Measurements from ENCODE around the gene MDP1.

MDP1 gene

DNA sequence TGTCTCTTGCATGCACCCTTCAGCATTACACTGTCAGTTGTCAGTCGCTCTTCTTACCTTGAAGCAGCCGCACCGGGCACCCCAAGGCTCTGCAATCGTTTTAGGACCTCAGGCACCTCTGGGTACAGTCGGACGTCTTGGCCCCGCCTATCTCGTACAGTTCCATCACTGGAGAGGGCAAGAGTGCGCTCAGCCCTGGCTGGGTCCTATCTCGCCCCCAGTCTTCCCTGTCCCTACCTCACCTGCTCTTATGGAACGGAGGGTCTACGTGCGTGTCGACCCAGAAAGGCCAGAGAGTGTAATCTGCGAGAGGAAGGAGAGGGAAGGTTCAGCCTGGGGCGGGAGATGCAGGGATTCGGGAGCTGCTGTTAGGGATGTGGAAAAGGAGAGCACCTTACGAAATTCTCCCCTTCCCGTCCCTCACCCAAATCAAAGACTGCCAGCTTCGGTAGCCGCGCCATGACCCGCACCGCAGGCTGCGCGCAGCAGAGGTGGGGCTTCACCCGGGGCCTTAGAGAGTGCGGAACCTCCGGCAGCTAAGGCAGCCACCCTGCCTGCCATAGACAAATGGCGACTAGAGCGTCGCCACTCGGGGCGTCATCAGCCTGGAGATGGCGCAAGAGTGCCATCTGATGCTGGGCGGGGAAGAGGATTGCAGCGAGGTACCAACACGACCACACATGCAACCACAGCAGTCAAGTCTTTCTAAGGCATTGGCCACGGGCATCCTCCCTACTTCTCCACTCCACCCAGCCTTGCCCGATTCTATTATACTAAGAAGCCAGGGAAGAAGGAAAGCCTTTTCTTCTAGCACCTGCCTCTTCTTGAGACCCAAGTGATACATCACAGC lies at the start of gene MDP1:
Gene MDP1 (minus strand): TSS at position 572 of the 850 bp plus-strand sequence. CDS start 111 bp downstream, at position 461.
- peak; percentile 93 for DNase-seq (ENCODE audit: low spot score)

DNA sequence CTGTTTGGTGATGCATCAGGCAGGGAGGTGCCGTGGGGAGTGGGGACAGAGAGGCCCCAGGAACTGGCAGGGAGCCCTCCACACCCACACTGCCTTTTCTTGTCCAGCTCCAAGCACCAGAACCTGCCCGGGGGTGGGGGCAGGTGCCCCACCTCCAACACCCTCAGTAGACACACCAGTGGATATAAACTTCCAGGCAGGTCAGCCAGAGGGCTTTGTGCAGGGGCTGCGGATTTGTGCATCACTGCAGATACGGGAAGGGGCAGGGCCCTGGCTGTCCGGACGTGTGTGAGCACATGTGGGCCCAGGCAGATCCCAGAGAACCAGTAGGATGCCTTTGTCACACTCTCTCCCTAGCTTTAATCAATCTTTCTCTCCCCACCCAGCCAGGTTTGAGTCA lies 48.4 kb upstream of the MDP1 start:
- no peak for DNase-seq (ENCODE audit: low spot score)

DNA sequence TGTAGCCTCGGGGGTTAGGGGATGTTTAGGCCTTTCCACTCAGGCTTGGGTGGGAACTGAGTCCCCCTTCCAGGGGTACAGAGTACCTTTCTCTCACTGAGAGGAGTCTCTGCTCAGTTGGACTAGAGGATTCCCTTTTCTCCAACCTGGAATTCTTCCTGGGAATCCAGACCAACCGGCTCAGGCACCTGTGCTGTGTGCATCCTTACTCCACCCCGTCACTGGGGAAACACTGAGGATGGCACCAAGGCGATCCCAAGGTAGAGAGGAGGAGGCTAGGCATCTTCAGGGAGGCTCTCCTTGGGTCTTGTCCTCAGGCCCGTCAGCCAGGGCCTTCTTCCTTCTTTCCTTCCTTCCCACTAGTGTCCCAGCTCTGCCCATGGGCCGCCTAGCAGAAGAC lies 48.0 kb upstream of the MDP1 start:
- DNase-seq (ENCODE audit: low spot score): no peak

DNA sequence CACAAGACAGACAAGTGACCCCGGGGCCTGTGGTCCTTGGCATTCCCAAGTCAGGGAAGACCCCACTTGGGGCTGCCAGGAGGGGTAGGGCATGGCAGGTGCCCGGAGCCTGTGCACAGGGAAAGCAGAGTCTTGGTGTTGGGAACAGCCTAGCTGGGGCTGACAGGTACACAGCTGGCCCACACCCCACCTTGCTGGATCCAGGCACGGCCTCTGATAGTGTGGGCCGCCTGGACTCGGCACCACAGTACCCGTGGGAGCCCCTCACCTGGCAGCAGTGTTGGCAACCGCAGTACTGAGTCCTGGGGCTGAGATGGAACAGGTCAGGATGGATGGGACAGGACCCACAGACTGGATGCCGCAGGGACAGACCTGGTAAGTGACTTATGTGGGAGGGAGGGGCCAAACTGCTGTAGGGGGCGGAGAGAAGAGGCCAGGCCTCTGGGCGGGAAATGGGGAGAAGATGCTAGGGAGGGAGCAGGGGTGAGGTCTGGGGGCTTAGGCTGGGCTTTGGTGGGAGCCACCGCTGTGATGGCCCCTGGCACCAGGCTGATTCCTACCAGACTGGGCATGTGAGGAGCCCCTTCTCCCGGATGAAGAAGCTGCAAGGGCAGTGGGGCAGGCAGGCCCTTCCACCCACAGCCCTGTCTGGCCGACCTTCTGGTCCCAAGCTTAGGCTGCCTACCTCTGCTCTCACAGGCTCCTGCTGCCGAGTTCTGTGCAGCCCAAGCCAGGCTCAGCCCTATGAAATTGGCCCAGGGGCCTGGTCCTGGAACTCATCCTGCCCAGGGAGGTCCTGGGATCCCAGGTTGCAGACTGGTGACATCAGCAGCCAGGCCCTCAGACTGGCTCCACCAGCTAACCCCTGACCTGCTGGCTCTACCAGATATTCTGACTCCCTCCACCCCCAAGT lies 47.2 kb upstream of the MDP1 start, which contains the start of gene TGM1:
Gene TGM1 (minus strand): TSS at position 357 of the 913 bp plus-strand sequence. CDS start 825 bp downstream, outside the sequence.
- no peak for DNase-seq (ENCODE audit: low spot score)

DNA sequence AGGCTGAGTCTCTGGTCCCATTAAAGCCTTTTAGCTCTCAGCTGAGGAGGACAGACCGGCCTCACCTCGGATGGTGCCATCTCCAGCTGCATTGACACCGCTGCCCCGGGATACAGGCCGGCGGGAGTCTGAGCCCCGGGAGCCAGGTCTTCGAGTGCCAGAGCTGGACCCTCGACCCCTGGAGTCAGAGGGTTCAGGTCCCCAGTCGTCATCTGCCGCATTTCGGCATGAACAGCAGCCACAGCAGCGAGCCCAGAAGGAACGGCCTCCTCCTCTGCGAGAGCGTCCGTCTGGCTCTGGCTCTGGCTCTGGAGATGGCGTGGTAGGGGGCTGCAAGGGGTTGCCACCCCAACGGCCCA lies 46.1 kb upstream of the MDP1 start:
- no peak for DNase-seq (ENCODE audit: low spot score)

DNA sequence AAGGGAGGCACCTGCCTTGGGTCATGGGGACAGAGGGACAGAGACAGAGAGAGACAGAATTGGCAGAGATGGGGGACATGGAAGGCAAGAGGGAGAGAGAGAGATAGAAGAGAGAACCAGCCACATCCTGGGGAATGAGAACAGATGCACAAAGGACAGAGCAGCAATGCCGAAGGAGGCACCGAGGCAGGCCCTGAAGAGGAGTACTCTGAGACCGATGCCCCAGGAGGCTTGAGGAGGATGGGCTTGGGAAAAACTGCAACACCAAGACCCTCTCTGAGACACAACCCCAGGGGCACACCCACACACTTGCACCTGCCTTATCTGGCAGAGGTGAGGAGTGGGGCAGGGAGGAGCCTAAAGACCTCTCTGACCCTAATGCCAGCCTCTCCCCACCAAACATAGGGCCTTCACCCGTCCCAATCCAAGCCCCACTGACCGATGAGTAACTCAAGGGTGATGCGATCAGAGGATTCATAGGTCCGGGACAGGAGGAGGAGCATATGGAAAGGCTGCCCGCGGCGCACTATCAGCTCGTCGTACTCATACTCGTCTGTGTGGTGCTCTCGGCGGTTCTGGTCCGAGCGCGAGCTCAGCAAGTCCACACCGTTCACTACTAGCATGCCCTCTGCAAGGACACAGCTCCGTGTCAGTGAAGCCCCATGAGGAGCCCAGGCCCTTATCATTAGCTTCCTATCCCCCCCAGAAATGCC lies 45.5 kb upstream of the MDP1 start:
- DNase-seq (ENCODE audit: low spot score): no peak

DNA sequence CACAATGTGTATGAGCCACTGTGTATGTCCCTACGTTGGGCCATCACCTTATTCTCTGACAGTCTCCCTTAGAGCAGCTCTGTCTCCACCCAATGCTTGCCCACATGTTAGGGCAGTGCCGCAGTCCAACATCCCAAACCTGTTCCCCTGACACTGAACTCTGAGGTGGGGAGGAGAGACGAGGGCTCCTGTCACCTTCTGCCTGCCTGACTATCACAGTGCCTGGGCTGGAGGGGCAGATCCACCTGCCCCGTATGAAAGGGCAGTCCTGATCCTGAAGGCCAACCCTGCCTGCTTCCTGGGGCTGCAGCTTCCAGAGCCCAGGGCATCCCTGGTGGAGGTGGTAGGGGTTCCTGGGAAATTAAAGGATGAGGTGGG lies 44.9 kb upstream of the MDP1 start:
- no peak for DNase-seq (ENCODE audit: low spot score)

DNA sequence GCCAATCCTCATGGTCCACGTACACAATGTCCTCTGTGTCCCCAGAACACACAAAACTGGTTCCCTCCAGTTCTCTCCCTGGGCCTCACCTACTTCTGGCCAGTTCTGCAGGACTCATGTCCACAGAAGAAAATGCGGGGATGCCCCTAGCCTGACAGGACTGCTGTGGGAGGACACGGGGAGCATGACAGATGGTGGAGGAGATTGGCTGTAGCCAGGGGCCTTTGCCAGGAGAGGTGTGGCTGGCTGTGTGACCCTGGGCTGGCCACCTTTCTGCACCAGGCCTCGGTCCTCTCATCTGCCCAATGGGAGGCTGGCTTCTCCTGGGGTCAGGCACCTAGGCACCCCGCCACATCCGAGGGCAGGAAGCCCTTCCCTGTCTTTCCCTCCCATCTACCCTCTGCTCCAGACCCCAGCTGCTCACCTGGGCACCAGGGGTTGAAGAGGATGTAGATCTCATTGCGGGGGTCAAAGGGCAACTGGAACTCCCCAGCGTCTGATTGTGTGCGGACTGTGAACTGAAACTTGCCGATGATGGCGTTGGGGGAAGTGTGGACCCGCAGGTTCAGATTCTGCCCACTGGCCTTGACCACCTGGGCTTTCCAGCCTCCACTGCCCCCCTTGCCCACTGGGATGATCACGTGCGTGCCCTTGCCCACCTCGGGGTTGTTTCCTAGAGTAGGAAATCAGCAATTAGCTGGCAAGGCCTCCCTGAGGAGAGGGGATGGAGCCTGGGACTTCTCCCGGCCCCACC lies 44.3 kb upstream of the MDP1 start:
- DNase-seq (ENCODE audit: low spot score): no peak

DNA sequence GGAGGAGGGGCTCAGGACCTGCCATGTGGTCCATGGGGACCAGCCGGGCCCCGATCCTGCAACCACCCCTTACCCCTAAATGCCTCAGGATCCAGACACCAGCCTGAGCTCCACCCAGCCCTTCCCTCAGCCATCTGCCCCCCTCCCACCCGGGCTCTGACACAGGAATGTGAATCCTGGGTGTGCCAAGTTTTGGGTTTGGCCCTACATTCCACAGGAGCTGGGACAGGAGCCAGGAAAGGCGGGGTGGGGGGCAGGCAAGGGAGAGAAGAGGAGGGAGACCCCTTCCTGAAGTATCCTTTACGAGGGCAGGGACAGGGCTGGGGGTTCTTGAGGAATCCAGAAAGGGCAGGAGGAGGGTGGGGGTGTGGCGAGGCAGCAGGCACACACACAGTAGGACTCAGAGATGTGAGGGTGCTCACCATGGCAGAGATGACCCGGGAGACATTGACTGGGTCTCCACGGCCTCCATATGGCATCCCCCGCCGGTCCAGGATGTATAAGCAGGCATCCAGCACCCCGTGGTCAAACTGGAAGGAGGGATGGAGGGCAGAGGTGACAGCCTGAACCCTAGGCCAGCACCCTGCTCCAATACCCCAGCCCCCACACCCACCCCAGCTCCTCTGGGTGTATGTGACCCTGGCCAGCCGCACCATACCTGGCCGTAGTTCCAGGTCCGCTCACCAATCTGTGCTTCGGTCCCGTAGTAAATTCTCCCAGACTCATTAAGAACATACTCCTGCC lies 43.6 kb upstream of the MDP1 start:
- DNase-seq (ENCODE audit: low spot score): no peak

DNA sequence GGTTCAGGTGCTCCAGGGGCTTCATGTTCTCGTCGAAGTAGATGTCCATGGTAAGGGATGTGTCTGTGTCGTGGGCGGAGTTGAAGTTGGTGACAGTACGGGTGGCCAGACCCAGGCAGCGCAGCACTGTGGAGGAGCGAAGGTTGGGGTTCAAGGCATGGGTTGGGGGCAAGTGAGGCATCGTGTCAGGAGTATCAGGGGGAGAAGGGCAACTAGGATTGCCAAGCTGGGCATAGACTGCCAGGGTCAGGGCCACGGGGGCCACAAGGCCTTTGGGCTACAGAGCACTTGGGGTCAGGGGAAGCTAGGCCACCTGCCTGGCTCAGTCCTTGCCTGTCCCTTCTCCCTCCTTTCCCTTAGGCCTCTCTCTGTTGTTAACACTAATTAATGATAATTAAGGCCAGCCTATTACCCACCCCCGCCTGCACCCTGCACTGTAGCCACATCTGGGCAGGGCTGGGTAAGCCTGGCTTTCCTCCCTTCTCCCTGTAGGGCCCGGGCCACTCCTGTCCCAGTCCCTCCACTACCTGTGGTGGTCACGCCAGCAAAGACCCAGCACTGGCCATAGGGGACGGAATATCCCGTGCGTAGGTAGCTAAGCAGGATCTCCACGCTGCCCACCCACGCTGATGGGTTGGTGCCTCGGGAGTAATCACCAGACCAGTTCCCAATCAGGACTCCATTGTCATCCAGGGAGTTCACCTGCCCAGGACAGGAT lies 42.8 kb upstream of the MDP1 start:
- no peak for DNase-seq (ENCODE audit: low spot score)

DNA sequence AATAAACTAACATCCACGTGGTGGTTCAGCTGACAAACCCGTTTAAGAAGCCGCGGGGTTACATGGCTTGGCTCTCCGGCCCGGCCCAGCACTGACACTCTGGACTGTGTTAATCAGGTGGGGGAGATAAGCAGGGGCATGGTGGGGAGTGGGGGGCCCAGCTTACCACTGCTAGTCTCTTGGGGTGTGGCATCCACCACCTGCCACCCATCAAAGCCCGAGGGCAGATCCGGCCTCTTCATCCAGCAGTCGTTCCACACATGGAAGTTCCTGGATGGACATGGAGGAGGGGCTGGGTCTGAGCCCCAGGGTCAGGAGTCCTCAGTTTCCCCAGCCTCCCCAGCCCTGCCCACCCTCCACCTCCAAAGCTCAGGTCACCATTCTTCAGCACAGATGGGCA lies 42.3 kb upstream of the MDP1 start:
- no peak for DNase-seq (ENCODE audit: low spot score)

DNA sequence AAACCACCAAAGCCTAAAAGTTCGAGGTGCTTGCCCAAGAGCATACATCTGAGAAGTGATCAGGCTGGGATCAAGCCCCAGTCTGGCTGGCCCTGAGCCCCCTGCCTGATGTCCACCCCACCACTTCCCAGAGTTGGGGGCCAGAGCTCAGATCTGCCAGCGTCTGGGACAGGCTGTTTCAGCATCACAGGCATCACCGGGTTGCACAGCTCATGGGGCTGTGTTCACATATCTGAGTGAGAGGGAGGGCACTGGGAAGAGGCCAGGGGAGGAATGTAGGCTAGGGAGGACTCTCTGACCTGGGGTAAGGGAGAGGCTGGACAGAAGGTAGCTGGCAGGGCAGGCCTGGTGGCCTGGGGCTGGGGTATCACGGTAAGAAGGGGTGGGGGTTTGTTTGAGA lies 41.1 kb upstream of the MDP1 start:
- no peak for DNase-seq (ENCODE audit: low spot score)

DNA sequence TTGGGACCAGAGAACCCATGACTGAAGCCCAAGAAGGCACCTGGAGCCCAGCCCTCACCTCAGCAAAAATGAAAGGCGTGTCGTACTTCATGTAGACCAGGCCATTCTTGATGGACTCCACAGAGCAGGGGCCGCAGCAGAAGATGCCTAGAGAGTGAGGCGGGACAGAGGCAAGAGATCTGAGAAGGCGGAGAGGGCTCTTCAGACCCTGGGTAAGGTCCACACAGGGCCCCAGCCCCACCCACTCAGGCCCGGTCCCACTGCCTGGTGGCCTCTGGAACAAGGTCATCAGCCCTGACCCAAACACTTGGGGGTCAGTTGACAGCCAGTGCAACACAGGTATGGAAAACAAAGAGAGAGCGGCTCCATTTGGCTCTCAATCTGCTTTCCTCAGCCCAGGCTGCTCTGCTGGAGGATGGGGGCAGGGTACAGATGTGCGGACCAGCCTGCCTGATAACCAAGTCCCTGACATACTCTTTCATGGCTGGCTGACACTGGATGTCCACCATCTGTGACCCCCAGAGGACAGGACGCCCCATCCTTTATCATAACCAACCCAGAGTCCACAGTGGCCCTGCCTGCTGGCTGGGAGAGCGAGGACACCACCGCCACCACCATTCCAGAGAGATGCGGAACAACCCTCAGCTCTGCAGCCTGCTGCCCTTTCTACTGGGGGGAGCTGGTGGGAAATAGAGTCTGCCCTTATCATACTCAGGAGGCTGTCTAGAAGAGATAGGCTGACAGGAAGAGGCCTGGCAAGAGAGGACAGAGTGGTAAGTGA lies 40.3 kb upstream of the MDP1 start:
- no peak for DNase-seq (ENCODE audit: low spot score)

DNA sequence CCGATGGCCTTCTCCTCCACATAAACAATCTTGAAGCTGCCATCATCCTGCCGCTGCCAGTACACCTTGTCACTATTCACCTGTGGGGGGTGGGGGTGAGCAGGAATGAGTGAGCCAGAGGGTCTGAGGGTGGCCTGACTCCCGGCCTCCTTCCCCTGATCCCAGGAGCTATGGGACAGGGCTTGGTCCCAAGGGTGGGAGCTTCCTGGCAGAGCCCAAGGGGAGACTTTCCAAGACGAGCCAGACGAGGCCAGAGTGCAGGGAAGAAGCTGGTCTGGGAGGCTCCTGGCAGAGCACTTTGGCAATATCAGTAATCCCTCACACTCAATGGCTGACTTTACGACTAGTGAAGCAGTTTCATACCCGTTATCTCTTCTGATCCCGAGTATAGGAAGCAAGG lies 39.6 kb upstream of the MDP1 start:
- DNase-seq (ENCODE audit: low spot score): no peak

DNA sequence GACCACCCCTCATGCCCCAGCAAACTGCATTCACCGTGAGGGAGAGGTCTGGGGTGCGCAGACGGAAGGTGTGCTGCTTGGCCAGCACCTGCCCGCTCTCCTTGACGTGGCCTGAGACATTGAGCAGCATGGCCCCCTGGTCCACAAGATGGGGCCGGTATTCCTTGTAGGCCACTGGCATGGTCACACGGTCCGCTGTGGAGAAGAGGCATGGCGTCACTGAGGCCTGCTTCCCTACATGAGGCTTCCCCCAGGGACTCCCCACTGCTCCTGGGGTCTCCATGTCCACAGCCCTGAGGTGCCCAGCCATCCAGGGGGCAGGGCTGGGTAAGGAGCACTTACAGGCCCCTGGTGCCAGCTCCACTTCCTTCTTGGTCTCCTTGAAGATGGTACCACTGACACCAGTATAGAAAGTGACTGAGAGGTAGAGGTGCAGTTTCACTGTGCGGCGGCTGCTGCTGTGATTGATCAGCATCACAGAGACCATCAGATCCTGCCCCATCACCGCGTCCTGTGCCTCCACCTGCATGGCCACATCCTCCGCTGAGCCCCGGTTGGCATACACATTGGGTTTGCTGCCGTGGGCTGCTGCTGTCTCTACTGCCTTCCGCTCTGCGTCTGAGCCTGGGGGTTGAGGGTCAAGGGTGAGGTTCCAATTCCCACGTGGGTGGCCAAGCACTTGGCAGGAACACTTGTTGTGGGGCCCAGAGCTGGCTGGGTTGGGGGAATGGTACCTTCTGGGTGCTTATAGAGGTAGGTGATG lies 38.9 kb upstream of the MDP1 start:
- no peak for DNase-seq (ENCODE audit: low spot score)

DNA sequence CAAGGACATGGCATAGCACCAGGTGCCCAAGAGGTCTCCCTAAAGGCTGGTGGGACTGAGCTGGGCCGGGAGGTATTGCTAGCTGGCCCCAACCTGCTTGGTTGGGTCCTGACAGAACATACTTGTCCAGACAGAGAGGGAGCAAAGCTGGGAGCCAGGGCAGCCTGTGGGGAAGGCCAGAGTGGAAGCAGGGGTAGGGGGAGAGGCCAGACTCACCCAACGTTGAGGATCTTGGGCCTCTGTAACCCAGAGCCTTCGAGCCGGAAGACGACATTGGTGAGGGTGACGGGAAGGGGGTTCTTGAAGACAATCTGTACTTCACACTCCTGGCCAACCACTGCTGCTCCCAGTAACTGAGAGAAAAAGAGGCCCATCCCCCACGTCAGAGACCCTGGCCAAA lies 38.1 kb upstream of the MDP1 start:
- no peak for DNase-seq (ENCODE audit: low spot score)

DNA sequence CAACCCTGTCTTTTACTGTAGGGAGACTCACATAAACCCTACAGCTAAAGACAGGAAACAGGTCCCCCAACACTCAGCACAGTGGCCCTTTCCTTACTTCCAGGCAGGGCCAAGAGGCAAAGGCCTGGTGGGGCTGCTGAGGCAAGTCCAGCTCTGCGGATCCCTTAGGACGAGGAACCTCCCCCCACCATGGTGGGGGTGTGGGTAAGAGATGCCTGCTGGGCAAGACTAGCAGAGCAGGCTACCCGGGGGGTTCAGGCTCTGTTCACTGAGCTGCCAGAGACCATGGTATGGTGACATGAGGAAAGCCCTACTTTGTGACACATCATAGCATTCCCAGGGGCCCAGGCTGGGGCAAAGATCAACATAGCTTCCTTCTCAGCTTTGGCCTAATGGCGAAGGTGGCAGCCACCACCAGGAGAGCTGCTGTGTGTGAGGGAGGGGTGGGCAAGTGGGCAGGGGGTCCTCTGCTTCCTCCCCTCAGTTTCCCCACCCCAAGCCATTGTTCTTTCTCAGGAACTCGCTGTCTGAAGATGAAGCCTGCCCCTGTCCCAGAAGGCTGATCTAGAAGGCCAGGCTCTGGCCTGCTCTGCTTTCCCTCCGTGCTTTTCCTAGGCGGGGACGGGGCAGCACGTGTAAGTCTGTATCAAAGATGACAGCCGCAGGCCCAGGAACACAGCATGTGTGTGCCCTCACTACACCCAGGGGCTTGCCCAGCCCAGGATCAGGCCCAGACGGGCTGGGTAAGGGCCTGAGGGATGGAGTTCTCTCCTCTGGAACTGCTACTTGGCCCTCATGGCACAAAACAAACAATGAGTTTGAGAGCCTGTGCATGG lies 36.6 kb upstream of the MDP1 start:
- DNase-seq (ENCODE audit: low spot score): no peak

DNA sequence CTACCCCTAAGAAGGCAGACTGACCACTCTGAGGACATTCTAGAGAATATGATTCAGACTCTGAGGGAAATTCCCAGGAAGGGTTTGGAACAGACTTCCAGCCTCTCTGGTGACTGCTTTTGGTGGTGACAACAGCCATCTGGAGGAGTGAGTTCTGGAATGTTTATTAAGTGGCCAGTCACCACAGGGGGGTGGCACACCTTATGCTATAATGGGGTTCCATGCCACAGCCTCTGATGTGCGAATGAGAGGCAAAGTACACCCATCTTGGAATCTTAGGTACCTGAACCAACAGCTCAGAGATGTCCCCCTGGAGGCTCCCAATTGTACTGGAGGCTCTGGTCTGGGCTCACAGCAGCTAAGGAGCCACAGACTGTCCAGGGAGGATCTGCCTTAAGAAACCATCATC lies 36.0 kb upstream of the MDP1 start:
- no peak for DNase-seq (ENCODE audit: low spot score)

Data from germinal center (tissue), 1 donor.